Neural progenitor cell (in vitro differentiated cells): Measurements from ENCODE around the gene SLC9A4. TPM values are rescaled to one million over a fixed set of nuclear protein-coding genes. Genes with fewer than 3 reads are reported as not detected.

ENCODE experiments used
- DNase-seq: peaks from one replicate; pipeline ENCODE4 v3.0.0-alpha.2; 2016; ENCODE audit warnings: low spot score
- H2AFZ ChIP-seq: fragments of 200-600 bp; sonication (generic); replicated peaks from 2 replicates; pipeline ENCODE4 v1.6.1; 2016; ENCODE audit warnings: antibody characterized with exemption
- H3F3A ChIP-seq: fragments of 200-600 bp; sonication (generic); 2 replicates; pipeline ENCODE4 v1.6.1; 2016; ENCODE audit warnings: antibody characterized with exemption, low read depth
- H3K27ac ChIP-seq: fragments of 200-600 bp; sonication (generic); 2 replicates; pipeline ENCODE4 v1.5.1; 2016; ENCODE audit warnings: mild to moderate bottlenecking
- H3K27me3 ChIP-seq: fragments of 200-600 bp; sonication (generic); 2 replicates; pipeline ENCODE4 v1.6.1; 2016; ENCODE audit warnings: mild to moderate bottlenecking, moderate library complexity
- H3K36me3 ChIP-seq: fragments of 200-600 bp; sonication (generic); 2 replicates; pipeline ENCODE4 v1.5.1; 2016
- H3K4me1 ChIP-seq: fragments of 200-600 bp; sonication (generic); 2 replicates; pipeline ENCODE4 v1.6.1; 2016; ENCODE audit warnings: mixed run types
- H3K4me2 ChIP-seq: fragments of 200-600 bp; sonication (generic); 2 replicates; pipeline ENCODE4 v1.6.1; 2016
- H3K4me3 ChIP-seq: fragments of 200-600 bp; sonication (generic); 2 replicates; pipeline ENCODE4 v1.5.1; 2016
- H3K79me2 ChIP-seq: fragments of 200-600 bp; sonication (generic); 2 replicates; pipeline ENCODE4 v1.6.1; 2016; ENCODE audit warnings: low read depth
- H3K9ac ChIP-seq: fragments of 200-600 bp; sonication (generic); 2 replicates; pipeline ENCODE4 v1.6.1; 2016
- H3K9me3 ChIP-seq: fragments of 200-600 bp; sonication (generic); 2 replicates; pipeline ENCODE4 v1.5.1; 2016; ENCODE audit warnings: low read depth
- H4K20me1 ChIP-seq: fragments of 200-600 bp; sonication (generic); 2 replicates; pipeline ENCODE4 v1.6.1; 2016; ENCODE audit warnings: low read depth
- H3K27ac Mint-ChIP-seq: 3 replicates; pipeline ENCODE4 v1.8.0; 2021; ENCODE audit warnings: mixed read lengths
- H3K27me3 Mint-ChIP-seq: 2 replicates; pipeline ENCODE4 v1.8.0; 2022; ENCODE audit warnings: low read depth, mild to moderate bottlenecking, inconsistent platforms, moderate library complexity, mixed read lengths; ENCODE audit not compliant: insufficient read depth
- H3K36me3 Mint-ChIP-seq: 3 replicates; pipeline ENCODE4 v1.8.0; 2021; ENCODE audit warnings: mixed read lengths
- H3K4me1 Mint-ChIP-seq: 3 replicates; pipeline ENCODE4 v1.8.0; 2021; ENCODE audit warnings: mixed read lengths
- H3K4me3 Mint-ChIP-seq: 3 replicates; pipeline ENCODE4 v1.8.0; 2021; ENCODE audit warnings: mild to moderate bottlenecking, moderate library complexity, mixed read lengths
- H3K9me3 Mint-ChIP-seq: 3 replicates; pipeline ENCODE4 v1.8.0; 2020; ENCODE audit warnings: mixed read lengths
- EZH2 ChIP-seq: fragments of 200-600 bp; sonication (generic); IDR thresholded peaks from 2 replicates; pipeline ENCODE4 v1.6.1; 2017; ENCODE audit warnings: antibody characterized with exemption, mild to moderate bottlenecking, moderate library complexity
- EZH2phosphoT487 ChIP-seq: fragments of 200-600 bp; sonication (generic); IDR thresholded peaks from 2 replicates; pipeline ENCODE4 v1.6.1; 2017; ENCODE audit warnings: antibody characterized with exemption
- microRNA-seq: library from miRNA; unstranded; fragments of <30 nt; microRNA quantifications from one replicate; pipeline ENCODE4, GENCODE V29; 2016
- small RNA-seq: library from RNA; depleted of rRNA; stranded (forward); fragments of <200 nt; gene quantifications from one replicate; pipeline ENCODE3, GENCODE V24; 2015
- total RNA-seq: library from RNA; depleted of rRNA; stranded (reverse); fragments of >200 nt; gene quantifications from 2 replicates; pipeline ENCODE4 v1.2.3, GENCODE V29; 2015; ENCODE audit warnings: low replicate concordance
- TF ChIP-seq, protein P1 (sequence below): fragments of 200-600 bp; sonication (generic); IDR thresholded peaks from 2 replicates; pipeline ENCODE4 v1.5.1; 2017; ENCODE audit warnings: antibody characterized with exemption, mild to moderate bottlenecking

Gene SLC9A4
- total RNA-seq, 1 donor from 2014 or later: not detected

DNA sequence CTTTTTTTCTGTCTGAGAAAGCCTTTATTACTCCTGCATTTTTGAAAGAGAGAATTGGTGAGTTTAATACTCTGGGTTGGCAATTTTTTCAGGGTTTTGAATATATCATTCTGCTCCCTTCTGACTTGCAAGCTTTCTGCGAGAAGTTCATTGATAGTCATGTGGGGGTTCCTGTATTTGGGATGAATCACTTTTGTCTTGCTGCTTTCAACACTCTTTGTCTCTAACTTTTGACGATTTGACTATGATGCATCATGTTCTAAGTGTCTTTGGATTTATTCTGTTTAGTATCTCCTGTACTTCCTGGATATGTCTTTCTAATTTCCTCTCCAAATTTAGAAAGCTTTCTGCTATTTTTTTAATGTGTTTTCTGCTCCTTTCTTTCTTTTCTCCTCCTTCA, 105.3 kb downstream of the SLC9A4 start:
- Histone ChIP-seq H3K4me1 (no peaks in the 10 kb centered on the region), H3K9ac (no peak overlapping the region), H3K9me3 (no peaks in the 10 kb centered on the region), H3K79me2 (no peaks in the 10 kb centered on the region), H3K27ac (no peak overlapping the region), H2AFZ (no peak overlapping the region), H3K27me3 (no peaks in the 10 kb centered on the region), H4K20me1 (no peaks in the 10 kb centered on the region), H3K4me2 (no peak overlapping the region), H3F3A (no peaks in the 10 kb centered on the region), H3K4me3 (no peak overlapping the region), H3K36me3 (no peaks in the 10 kb centered on the region)
- Mint-ChIP-seq H3K4me1 (no peaks in the 10 kb centered on the region), H3K9me3 (peaks cover 11% of the 10 kb centered on the region), H3K36me3 (no peaks in the 10 kb centered on the region), H3K27ac (no peak overlapping the region), H3K27me3 (no peaks in the 10 kb centered on the region), H3K4me3 (no peak overlapping the region)
- no peak for DNase-seq
- TF ChIP-seq, protein P1, sequence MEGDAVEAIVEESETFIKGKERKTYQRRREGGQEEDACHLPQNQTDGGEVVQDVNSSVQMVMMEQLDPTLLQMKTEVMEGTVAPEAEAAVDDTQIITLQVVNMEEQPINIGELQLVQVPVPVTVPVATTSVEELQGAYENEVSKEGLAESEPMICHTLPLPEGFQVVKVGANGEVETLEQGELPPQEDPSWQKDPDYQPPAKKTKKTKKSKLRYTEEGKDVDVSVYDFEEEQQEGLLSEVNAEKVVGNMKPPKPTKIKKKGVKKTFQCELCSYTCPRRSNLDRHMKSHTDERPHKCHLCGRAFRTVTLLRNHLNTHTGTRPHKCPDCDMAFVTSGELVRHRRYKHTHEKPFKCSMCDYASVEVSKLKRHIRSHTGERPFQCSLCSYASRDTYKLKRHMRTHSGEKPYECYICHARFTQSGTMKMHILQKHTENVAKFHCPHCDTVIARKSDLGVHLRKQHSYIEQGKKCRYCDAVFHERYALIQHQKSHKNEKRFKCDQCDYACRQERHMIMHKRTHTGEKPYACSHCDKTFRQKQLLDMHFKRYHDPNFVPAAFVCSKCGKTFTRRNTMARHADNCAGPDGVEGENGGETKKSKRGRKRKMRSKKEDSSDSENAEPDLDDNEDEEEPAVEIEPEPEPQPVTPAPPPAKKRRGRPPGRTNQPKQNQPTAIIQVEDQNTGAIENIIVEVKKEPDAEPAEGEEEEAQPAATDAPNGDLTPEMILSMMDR: no peak
- TF ChIP-seq EZH2 (no peak), EZH2phosphoT487 (no peak)

DNA sequence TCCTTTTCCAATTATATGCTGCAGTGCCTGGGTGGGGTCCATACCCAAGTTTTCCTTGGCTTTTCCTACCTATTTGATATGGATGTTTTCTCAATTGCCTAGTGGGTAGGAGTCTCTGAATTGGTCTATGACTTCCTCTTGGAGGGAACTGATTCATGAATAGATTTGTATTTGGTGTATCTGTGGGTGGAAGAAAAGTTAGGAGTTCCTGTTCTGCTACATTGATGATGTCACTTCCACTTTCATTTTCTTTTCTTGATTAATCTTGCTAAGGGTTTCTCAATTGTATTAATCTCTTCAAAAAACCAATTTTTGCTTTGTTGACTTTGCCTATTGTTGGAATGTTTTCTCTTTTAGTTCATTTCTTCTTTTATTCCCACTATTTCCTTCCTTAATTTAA, 108.9 kb downstream of the SLC9A4 start:
- H3K36me3 ChIP-seq: no peaks in the 10 kb centered on the region
- H3K27me3 Mint-ChIP-seq: no peaks in the 10 kb centered on the region
- no peak overlapping the region for H3K27ac ChIP-seq
- no peak overlapping the region for H3K27ac Mint-ChIP-seq
- no peaks in the 10 kb centered on the region for H3K36me3 Mint-ChIP-seq
- H3K4me1 Mint-ChIP-seq: no peaks in the 10 kb centered on the region
- no peak overlapping the region for H3K4me2 ChIP-seq
- TF ChIP-seq, protein P1: no peak
- no peak for TF ChIP-seq EZH2
- no peak for TF ChIP-seq EZH2phosphoT487
- no peaks in the 10 kb centered on the region for H4K20me1 ChIP-seq
- peaks cover 2% of the 10 kb centered on the region for H3K9me3 Mint-ChIP-seq
- no peaks in the 10 kb centered on the region for H3K9me3 ChIP-seq
- no peak overlapping the region for H3K4me3 ChIP-seq
- H3K27me3 ChIP-seq: no peaks in the 10 kb centered on the region
- no peak for DNase-seq
- no peaks in the 10 kb centered on the region for H3K79me2 ChIP-seq
- H3K4me3 Mint-ChIP-seq: no peak overlapping the region
- H3K9ac ChIP-seq: no peak overlapping the region
- peaks cover 17% of the 10 kb centered on the region for H3K4me1 ChIP-seq
- peaks cover 11% of the 10 kb centered on the region for H3F3A ChIP-seq
- H2AFZ ChIP-seq: no peak overlapping the region

DNA sequence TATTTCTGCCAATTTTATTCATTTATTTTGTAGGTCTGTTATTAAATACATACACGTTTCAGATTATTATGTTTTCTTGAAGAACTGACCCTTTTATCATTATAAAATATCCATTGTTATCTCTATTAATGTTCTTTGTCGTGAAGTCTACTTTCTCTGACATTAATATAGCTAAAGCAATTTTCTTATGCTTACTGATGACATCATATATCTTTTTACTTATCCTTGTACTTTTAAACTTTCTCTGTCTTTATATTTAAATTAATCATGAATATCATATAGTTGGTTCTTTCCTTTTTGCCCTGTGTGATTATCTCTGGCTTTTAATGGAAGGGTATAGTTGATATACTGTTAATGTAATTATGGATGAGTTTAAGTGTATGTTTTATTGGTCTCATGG, 109.8 kb downstream of the SLC9A4 start:
- Histone ChIP-seq H3K9me3 (no peaks in the 10 kb centered on the region), H3K4me3 (no peak overlapping the region), H4K20me1 (no peaks in the 10 kb centered on the region), H2AFZ (no peak overlapping the region), H3K9ac (no peak overlapping the region), H3K27ac (no peak overlapping the region), H3F3A (peaks cover 11% of the 10 kb centered on the region), H3K4me1 (peaks cover 17% of the 10 kb centered on the region), H3K4me2 (no peak overlapping the region), H3K27me3 (no peaks in the 10 kb centered on the region), H3K36me3 (no peaks in the 10 kb centered on the region), H3K79me2 (no peaks in the 10 kb centered on the region)
- Mint-ChIP-seq H3K4me1 (no peaks in the 10 kb centered on the region), H3K4me3 (no peak overlapping the region), H3K27ac (no peak overlapping the region), H3K36me3 (no peaks in the 10 kb centered on the region), H3K9me3 (peaks cover 2% of the 10 kb centered on the region), H3K27me3 (no peaks in the 10 kb centered on the region)
- TF ChIP-seq, protein P1: no peak
- TF ChIP-seq EZH2phosphoT487 (no peak), EZH2 (no peak)
- no peak for DNase-seq

Small RNA genes lying within 50 kb of the gene (microRNA-seq; reads per million reads assigned to microRNA genes)
- not detected for gene MIR4772

Small RNA genes lying within 50 kb of the gene (small RNA-seq; reads per million reads assigned to genes)
- not detected for gene MIR4772

Other genes with a start within 250 kb of the SLC9A4 start
- not detected in 2 replicates for gene IL1RL1, start 161.7 kb upstream of the SLC9A4 start, total RNA-seq
- gene IL18R1, start 117.4 kb upstream of the SLC9A4 start, total RNA-seq: 0.07 TPM in 1 of 2 replicates, not detected in the other
- gene IL18RAP, start 50.1 kb upstream of the SLC9A4 start, total RNA-seq: not detected in 2 replicates
- gene SLC9A2, start 146.3 kb downstream of the SLC9A4 start, total RNA-seq: 0.06 TPM in 1 of 2 replicates, not detected in the other